HG02938 (cell line): ENCODE measurements around the gene LHX1.

Source experiments
- ATAC-seq: cut with Tn5 transposase; IDR thresholded peaks from one replicate; pipeline ENCODE4 v1.9.1; 2021; ENCODE audit warnings: mild to moderate bottlenecking, moderate library complexity; ENCODE audit not compliant: unreplicated experiment

LHX1 gene

GRCh38 chr17:36937001-36937958 is at the start of gene LHX1:
TSS of gene LHX1 (plus strand) at chr17:36937475. CDS start at chr17:36938198, 723 bp downstream.
- no peak for ATAC-seq

- ATAC-seq = no peak
These were observed 48.9 kb upstream of the LHX1 start for GRCh38 chr17:36888236-36888951.

GRCh38 chr17:36889770-36890349 is 47.4 kb upstream of the LHX1 start:
- no peak for ATAC-seq

GRCh38 chr17:36890398-36891168 is 46.7 kb upstream of the LHX1 start:
- ATAC-seq = no peak

- ATAC-seq = no peak
These were observed 45.0 kb upstream of the LHX1 start for GRCh38 chr17:36892112-36892838.

- no peak for ATAC-seq
These were observed 43.1 kb upstream of the LHX1 start for GRCh38 chr17:36894177-36894576.

GRCh38 chr17:36894925-36895324 is 42.4 kb upstream of the LHX1 start:
- ATAC-seq = no peak

GRCh38 chr17:36899250-36900159 is 37.8 kb upstream of the LHX1 start:
- ATAC-seq = no peak

GRCh38 chr17:36900160-36900512 is 37.1 kb upstream of the LHX1 start:
- ATAC-seq = no peak

- ATAC-seq = no peak
These were observed 35.8 kb upstream of the LHX1 start for GRCh38 chr17:36901506-36901905.

GRCh38 chr17:36907407-36907806 is 29.9 kb upstream of the LHX1 start:
- ATAC-seq = no peak

GRCh38 chr17:36910513-36910912 is 26.8 kb upstream of the LHX1 start:
- ATAC-seq = no peak

- ATAC-seq = no peak
These were observed 26.3 kb upstream of the LHX1 start for GRCh38 chr17:36911001-36911400.

- no peak for ATAC-seq
These were observed 24.1 kb upstream of the LHX1 start for GRCh38 chr17:36913132-36913531.

- no peak for ATAC-seq
These were observed 19.0 kb upstream of the LHX1 start for GRCh38 chr17:36918211-36918691.

- no peak for ATAC-seq
These were observed 17.8 kb upstream of the LHX1 start for GRCh38 chr17:36919407-36919968.

GRCh38 chr17:36920032-36921005 is 17.0 kb upstream of the LHX1 start:
- ATAC-seq = no peak
